HG03175 (cell line): Measurements from ENCODE around the gene SNRNP200.
A peak's percentile ranks its signal among the peaks of the same experiment; 100 is the strongest.

Source experiments
- ATAC-seq: cut with Tn5 transposase; IDR thresholded peaks from one replicate; pipeline ENCODE4 v1.9.1; 2021; ENCODE audit warnings: mild to moderate bottlenecking, moderate library complexity; ENCODE audit not compliant: unreplicated experiment

Gene SNRNP200

GRCh38 chr2:96253006-96253405 is 52.3 kb downstream of the SNRNP200 start:
- ATAC-seq, result no peak

- ATAC-seq, result no peak
These were observed 52.8 kb downstream of the SNRNP200 start for GRCh38 chr2:96252526-96252925.

GRCh38 chr2:96251721-96252292 is 53.5 kb downstream of the SNRNP200 start:
- ATAC-seq, result no peak

GRCh38 chr2:96250188-96250587 is 55.2 kb downstream of the SNRNP200 start:
- ATAC-seq, result no peak

- no peak for ATAC-seq
These were observed 55.7 kb downstream of the SNRNP200 start for GRCh38 chr2:96249654-96250053.

GRCh38 chr2:96248624-96249023 is 56.7 kb downstream of the SNRNP200 start:
- no peak for ATAC-seq

- ATAC-seq, result no peak
These were observed 57.5 kb downstream of the SNRNP200 start for GRCh38 chr2:96247896-96248295.

- ATAC-seq, result no peak
These were observed 58.3 kb downstream of the SNRNP200 start for GRCh38 chr2:96247009-96247408.

- no peak for ATAC-seq
These were observed 59.5 kb downstream of the SNRNP200 start for GRCh38 chr2:96245609-96246390.

GRCh38 chr2:96243843-96244242 is 61.5 kb downstream of the SNRNP200 start:
- ATAC-seq, result no peak

GRCh38 chr2:96241900-96242611 is 63.3 kb downstream of the SNRNP200 start:
- ATAC-seq, result peak; percentile 93

- no peak for ATAC-seq
These were observed 64.1 kb downstream of the SNRNP200 start for GRCh38 chr2:96241227-96241626.

- no peak for ATAC-seq
These were observed 64.9 kb downstream of the SNRNP200 start for GRCh38 chr2:96240341-96241038.

- no peak for ATAC-seq
These were observed 65.5 kb downstream of the SNRNP200 start for GRCh38 chr2:96239745-96240264.

GRCh38 chr2:96239091-96239490 is 66.3 kb downstream of the SNRNP200 start:
- ATAC-seq, result no peak

- no peak for ATAC-seq
These were observed 67.1 kb downstream of the SNRNP200 start for GRCh38 chr2:96238266-96238665.

GRCh38 chr2:96236882-96237281 is 68.5 kb downstream of the SNRNP200 start:
- no peak for ATAC-seq

- ATAC-seq, result peak; percentile 91
These were observed 71.4 kb downstream of the SNRNP200 start for GRCh38 chr2:96233880-96234316.

GRCh38 chr2:96233436-96233835 is 71.9 kb downstream of the SNRNP200 start:
- ATAC-seq, result peak; percentile 10

- no peak for ATAC-seq
These were observed 74.0 kb downstream of the SNRNP200 start for GRCh38 chr2:96231316-96231715.

GRCh38 chr2:96225016-96225533 is 80.3 kb downstream of the SNRNP200 start:
- peak; percentile 78 for ATAC-seq
